ENCODE measurements around the gene TRAF3IP1. TPM values are rescaled to one million over a fixed set of nuclear protein-coding genes. Genes with fewer than 3 reads are reported as not detected.
A peak's percentile ranks its signal among the peaks of the same experiment; 100 is the strongest.

The TRAF3IP1 gene
- total RNA-seq, 1 donor from 2014 or later: 19.3 TPM

- Mint-ChIP-seq H3K27me3 (ENCODE audit: low read depth) (no peaks in the 10 kb centered on the region), H3K9me3 (no peaks in the 10 kb centered on the region), H3K27ac (ENCODE audit: unreplicated experiment) (no peak overlapping the region), H3K4me3 (no peak overlapping the region), H3K36me3 (ENCODE audit: low read depth) (peaks cover 26% of the 10 kb centered on the region), H3K4me1 (peaks cover 12% of the 10 kb centered on the region)
- TF ChIP-seq CTCF (conservative IDR thresholded peaks at IDR 0.05): no peak
- DNase-seq (ENCODE audit: low read depth, low spot score): no peak
Observed at GRCh38 chr2:238433300-238433915, 113.1 kb downstream of the TRAF3IP1 start.

GRCh38 chr2:238433941-238434845, 113.9 kb downstream of the TRAF3IP1 start:
- DNase-seq (ENCODE audit: low read depth, low spot score): no peak
- Mint-ChIP-seq H3K4me3 (peak overlapping the region; percentile 57), H3K27ac (ENCODE audit: unreplicated experiment) (peak overlapping the region; percentile 57), H3K36me3 (ENCODE audit: low read depth) (peaks cover 26% of the 10 kb centered on the region), H3K9me3 (no peaks in the 10 kb centered on the region), H3K4me1 (peaks cover 12% of the 10 kb centered on the region), H3K27me3 (ENCODE audit: low read depth) (no peaks in the 10 kb centered on the region)
- TF ChIP-seq CTCF (conservative IDR thresholded peaks at IDR 0.05): no peak

GRCh38 chr2:238434846-238435751, 114.8 kb downstream of the TRAF3IP1 start:
- H3K27ac Mint-ChIP-seq (ENCODE audit: unreplicated experiment): peak overlapping the region; percentile 40
- TF ChIP-seq CTCF (conservative IDR thresholded peaks at IDR 0.05): no peak
- no peaks in the 10 kb centered on the region for H3K27me3 Mint-ChIP-seq (ENCODE audit: low read depth)
- no peak overlapping the region for H3K4me3 Mint-ChIP-seq
- no peaks in the 10 kb centered on the region for H3K9me3 Mint-ChIP-seq
- DNase-seq (ENCODE audit: low read depth, low spot score): no peak
- H3K4me1 Mint-ChIP-seq: peaks cover 9% of the 10 kb centered on the region
- H3K36me3 Mint-ChIP-seq (ENCODE audit: low read depth): peaks cover 21% of the 10 kb centered on the region

GRCh38 chr2:238435752-238436096, 115.4 kb downstream of the TRAF3IP1 start:
- no peaks in the 10 kb centered on the region for H3K27me3 Mint-ChIP-seq (ENCODE audit: low read depth)
- H3K4me1 Mint-ChIP-seq: peaks cover 9% of the 10 kb centered on the region
- TF ChIP-seq CTCF (conservative IDR thresholded peaks at IDR 0.05): no peak
- no peak for DNase-seq (ENCODE audit: low read depth, low spot score)
- no peaks in the 10 kb centered on the region for H3K9me3 Mint-ChIP-seq
- peaks cover 16% of the 10 kb centered on the region for H3K36me3 Mint-ChIP-seq (ENCODE audit: low read depth)
- no peak overlapping the region for H3K4me3 Mint-ChIP-seq
- no peak overlapping the region for H3K27ac Mint-ChIP-seq (ENCODE audit: unreplicated experiment)
